Esophagus muscularis mucosa (tissue), 3 donors: ENCODE data around the gene SIT1.

Experiments used
- CTCF ChIP-seq, 3 experiments: fragments of 200-600 bp in 2 of 3; fragments of 450-650 bp in 1 of 3; sonication (generic) in 2 of 3; IDR thresholded peaks; one replicate each; pipeline ENCODE4 v1.5.1; 2017 to 2019; ENCODE audit warnings: antibody characterized with exemption in 3 of 3, mild to moderate bottlenecking in 2 of 3, moderate library complexity in 1 of 3
- POLR2A ChIP-seq: fragments of 450-650 bp; IDR thresholded peaks from one replicate; pipeline ENCODE4 v1.6.1; 2017; ENCODE audit warnings: antibody characterized with exemption, moderate library complexity, mild to moderate bottlenecking, low read depth
- POLR2AphosphoS5 ChIP-seq, 2 donors: sonication (generic); formaldehyde crosslinking; IDR thresholded peaks; one replicate each; pipeline ENCODE4 v1.6.1; 2017; ENCODE audit warnings: antibody characterized with exemption in 2 of 2

DNA sequence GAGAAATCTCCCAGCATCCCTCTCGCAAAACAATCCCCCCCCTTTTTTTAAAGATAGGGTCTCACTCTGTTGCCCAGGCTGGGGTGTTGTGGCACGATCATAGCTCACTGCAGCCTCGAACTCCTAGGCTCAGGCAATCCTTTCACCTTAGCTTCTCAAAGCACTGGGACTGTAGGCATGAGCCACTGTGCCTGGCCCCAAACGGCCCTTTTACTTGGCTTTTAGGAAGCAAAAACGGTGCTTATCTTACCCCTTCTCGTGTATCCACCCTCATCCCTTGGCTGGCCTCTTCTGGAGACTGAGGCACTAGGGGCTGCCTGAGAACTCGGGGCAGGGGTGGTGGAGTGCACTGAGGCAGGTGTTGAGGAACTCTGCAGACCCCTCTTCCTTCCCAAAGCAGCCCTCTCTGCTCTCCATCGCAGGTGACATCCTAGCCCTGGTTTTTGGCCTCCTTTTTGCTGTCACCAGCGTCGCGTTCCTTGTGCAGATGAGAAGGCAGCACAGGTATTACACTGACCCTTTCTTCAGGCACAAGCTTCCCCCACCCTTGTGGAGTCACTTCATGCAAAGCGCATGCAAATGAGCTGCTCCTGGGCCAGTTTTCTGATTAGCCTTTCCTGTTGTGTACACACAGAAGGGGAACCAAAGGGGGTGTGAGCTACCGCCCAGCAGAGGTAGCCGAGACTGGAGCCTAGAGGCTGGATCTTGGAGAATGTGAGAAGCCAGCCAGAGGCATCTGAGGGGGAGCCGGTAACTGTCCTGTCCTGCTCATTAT lies 29.8 kb upstream of the SIT1 start:
- no peak for TF ChIP-seq CTCF (IDR thresholded peaks at IDR 0.05)
- TF ChIP-seq POLR2A, result no peak
- peak in 1 of 2 donors; percentile 50 for TF ChIP-seq POLR2AphosphoS5 (IDR thresholded peaks at IDR 0.05)
